ENCODE measurements around the gene PDE7B. TPM values are rescaled to one million over a fixed set of nuclear protein-coding genes. Genes with fewer than 3 reads are reported as not detected.

The PDE7B gene
- total and polyA plus RNA-seq, 4 donors: 0.75 to 5.2 (median 1.3) TPM

GRCh38 chr6:136092897-136093296 lies 241.4 kb downstream of the PDE7B start:
- WGBS: 86% methylated on average over 3 of the region's 3 CpGs
- DNase-seq (ENCODE audit: low spot score): no peak
- no peak overlapping the region for H3K27ac ChIP-seq (ENCODE audit: low read depth in 1 of 2, low read length in 2 of 2)

GRCh38 chr6:136093835-136094234 lies 242.3 kb downstream of the PDE7B start:
- no peak for DNase-seq (ENCODE audit: low spot score)
- WGBS: 88% methylated on average over 1 of the region's 1 CpG
- Histone ChIP-seq H3K9me3 (ENCODE audit: control insufficient read depth in 4 of 4, low read length in 3 of 4) (peaks cover 0 to 2% (median 0%) of the 10 kb centered on the region in 4 donors), H3K27ac (ENCODE audit: low read depth in 1 of 2, low read length in 2 of 2) (no peak overlapping the region), H3K4me3 (ENCODE audit: low read depth in 1 of 3, low read length in 3 of 3) (no peak overlapping the region), H3K9ac (ENCODE audit: low read depth in 1 of 2, low read length in 2 of 2) (no peak overlapping the region), H3K27me3 (ENCODE audit: control insufficient read depth in 4 of 4, insufficient read depth in 4 of 4, low read length in 3 of 4) (no peaks in the 10 kb centered on the region), H3K4me1 (ENCODE audit: control insufficient read depth in 4 of 4, insufficient read depth in 4 of 4, low read length in 3 of 4) (no peaks in the 10 kb centered on the region), H3K36me3 (ENCODE audit: control insufficient read depth in 4 of 4, insufficient read depth in 3 of 4, low read depth in 1 of 4, low read length in 3 of 4) (no peaks in the 10 kb centered on the region)
- TF ChIP-seq RXRA (IDR thresholded peaks at IDR 0.05): no peak
- no peak for TF ChIP-seq RAD21 (IDR thresholded peaks at IDR 0.05)
- TF ChIP-seq SP1 (IDR thresholded peaks at IDR 0.05): no peak
- no peak for TF ChIP-seq FOXA2 (IDR thresholded peaks at IDR 0.05)
- TF ChIP-seq CTCF (IDR thresholded peaks at IDR 0.05; ENCODE audit: low read depth, low read length, missing input control): no peak
- TF ChIP-seq TAF1 (conservative IDR thresholded peaks at IDR 0.05): no peak
- no peak for TF ChIP-seq ZBTB33 (IDR thresholded peaks at IDR 0.05)
- TF ChIP-seq YY1 (IDR thresholded peaks at IDR 0.05): no peak
- no peak for TF ChIP-seq REST (IDR thresholded peaks at IDR 0.05)

More at GRCh38 chr6:136092897-136093296, 241.4 kb downstream of the PDE7B start:
- Histone ChIP-seq H3K9me3 (ENCODE audit: control insufficient read depth in 4 of 4, low read length in 3 of 4) (peaks cover 0 to 2% (median 0%) of the 10 kb centered on the region in 4 donors), H3K27me3 (ENCODE audit: control insufficient read depth in 4 of 4, insufficient read depth in 4 of 4, low read length in 3 of 4) (no peaks in the 10 kb centered on the region), H3K36me3 (ENCODE audit: control insufficient read depth in 4 of 4, insufficient read depth in 3 of 4, low read depth in 1 of 4, low read length in 3 of 4) (no peaks in the 10 kb centered on the region), H3K4me1 (ENCODE audit: control insufficient read depth in 4 of 4, insufficient read depth in 4 of 4, low read length in 3 of 4) (no peaks in the 10 kb centered on the region), H3K4me3 (ENCODE audit: low read depth in 1 of 3, low read length in 3 of 3) (no peak overlapping the region), H3K9ac (ENCODE audit: low read depth in 1 of 2, low read length in 2 of 2) (no peak overlapping the region)
- no peak for TF ChIP-seq RXRA (IDR thresholded peaks at IDR 0.05)
- TF ChIP-seq YY1 (IDR thresholded peaks at IDR 0.05): no peak
- TF ChIP-seq GABPA (IDR thresholded peaks at IDR 0.05 in 1 of 2, conservative IDR thresholded peaks at IDR 0.05 in 1 of 2): no peak
- no peak for TF ChIP-seq NR2F2 (IDR thresholded peaks at IDR 0.05)
- TF ChIP-seq CTCF (IDR thresholded peaks at IDR 0.05; ENCODE audit: low read depth, low read length, missing input control): no peak
- TF ChIP-seq HNF4A (conservative IDR thresholded peaks at IDR 0.05): no peak
- TF ChIP-seq RAD21 (IDR thresholded peaks at IDR 0.05): no peak
- no peak for TF ChIP-seq HNF4G (IDR thresholded peaks at IDR 0.05)
- no peak for TF ChIP-seq SP1 (IDR thresholded peaks at IDR 0.05)
- TF ChIP-seq FOXA2 (IDR thresholded peaks at IDR 0.05): no peak
- TF ChIP-seq ZBTB33 (IDR thresholded peaks at IDR 0.05): no peak
- no peak for TF ChIP-seq ATF3 (IDR thresholded peaks at IDR 0.05)
- no peak for TF ChIP-seq JUND (IDR thresholded peaks at IDR 0.05)
- no peak for TF ChIP-seq TAF1 (conservative IDR thresholded peaks at IDR 0.05)
- TF ChIP-seq EGR1 (IDR thresholded peaks at IDR 0.05; ENCODE audit: low read depth in 2 of 2): no peak
- no peak for TF ChIP-seq FOXA1 (IDR thresholded peaks at IDR 0.05)
